Activated T-helper 9 cell treated with anti-CD3 and anti-CD28 coated beads, Interleukin-2, amount 50 U/mL, for 16 hours (primary cell): ENCODE results near the gene LRRTM3.

Experiments
- DNase-seq: peaks from one replicate; pipeline ENCODE4 v3.0.0-alpha.2; 2020; ENCODE audit warnings: low read depth

Gene LRRTM3

GRCh38 chr10:66925896-66926715 is at the start of gene LRRTM3:
LRRTM3 (plus strand) TSS chr10:66926036.
- no peak for DNase-seq

DNA sequence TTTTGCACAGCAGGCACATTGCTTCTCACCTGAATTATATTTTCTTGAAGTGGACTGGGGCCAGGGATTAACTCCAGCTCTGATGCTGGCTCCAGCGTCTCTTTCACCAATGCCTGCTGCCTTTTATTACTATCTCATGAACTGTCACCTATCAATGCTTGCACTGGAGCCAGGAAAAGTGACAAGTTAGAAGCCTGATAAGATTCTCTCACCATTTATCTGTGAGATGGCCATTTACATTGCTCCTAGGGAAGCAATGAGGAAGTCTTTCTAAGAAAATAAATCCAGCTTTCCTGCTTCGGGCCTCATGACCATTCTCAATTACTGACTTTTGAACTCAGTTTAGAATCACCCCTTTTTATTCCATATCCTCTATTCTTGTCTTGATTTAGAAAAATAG is 48.5 kb upstream of the LRRTM3 start:
- no peak for DNase-seq

GRCh38 chr10:66880292-66880691 is 45.5 kb upstream of the LRRTM3 start:
- no peak for DNase-seq

GRCh38 chr10:66880826-66881225 is 45.0 kb upstream of the LRRTM3 start:
- no peak for DNase-seq

GRCh38 chr10:66881814-66882213 is 44.0 kb upstream of the LRRTM3 start:
- no peak for DNase-seq

DNA sequence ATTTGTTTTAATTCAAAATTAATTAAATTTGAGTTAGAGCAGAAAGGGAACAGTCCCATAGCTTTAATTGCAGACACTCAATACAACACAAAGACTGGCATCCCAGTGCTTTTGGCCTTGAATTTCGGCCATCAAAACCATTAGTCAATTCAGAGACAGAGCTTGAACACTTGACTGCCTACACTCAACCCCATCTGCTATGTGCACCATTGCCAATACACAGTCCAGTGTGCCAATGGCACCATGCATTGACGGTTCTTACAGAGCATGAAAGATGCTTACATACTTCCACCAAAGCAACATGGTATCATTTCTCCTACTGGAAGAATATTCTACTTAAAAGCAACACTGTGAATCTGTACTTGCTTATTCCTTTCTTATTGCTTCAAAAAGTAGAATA is 43.6 kb upstream of the LRRTM3 start:
- DNase-seq, result no peak

GRCh38 chr10:66886848-66887247 is 39.0 kb upstream of the LRRTM3 start:
- DNase-seq, result no peak

DNA sequence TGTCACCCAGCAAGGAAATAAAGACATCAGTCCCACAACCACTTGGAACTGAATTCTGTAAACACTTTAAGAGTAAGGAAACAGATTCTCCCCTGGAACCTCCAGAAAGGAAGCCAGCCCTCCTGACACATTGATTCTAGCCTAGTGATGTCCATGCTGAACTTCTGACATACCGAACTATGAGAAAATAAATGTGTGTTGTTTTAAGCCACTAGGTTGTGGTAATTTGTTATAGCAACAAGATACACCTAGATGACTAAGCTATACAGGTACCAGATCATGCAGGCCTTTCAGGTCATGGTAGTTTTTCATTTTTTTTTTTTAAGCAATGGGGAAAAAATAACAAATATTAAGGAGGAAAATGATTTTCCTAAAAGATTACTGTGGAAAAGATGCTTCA is 37.6 kb upstream of the LRRTM3 start:
- DNase-seq, result no peak

DNA sequence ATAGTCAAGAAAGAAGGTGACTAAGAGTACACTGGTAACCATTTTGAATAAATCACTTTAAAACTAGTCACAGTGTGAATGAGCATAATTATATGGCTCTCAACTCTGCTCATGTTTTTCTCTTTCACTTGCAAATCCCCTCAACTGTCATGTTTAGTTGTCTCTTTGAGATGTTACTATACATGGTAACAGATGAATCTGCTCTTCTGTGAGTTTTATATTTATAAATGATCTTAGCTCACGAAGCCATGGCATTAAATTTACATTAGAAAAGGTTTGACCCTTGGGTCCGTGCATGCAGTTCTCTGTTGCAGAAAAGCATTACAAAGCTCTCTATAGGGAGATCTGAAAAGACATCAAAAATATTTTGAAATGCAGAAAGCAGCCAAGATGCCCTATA is 33.0 kb upstream of the LRRTM3 start:
- no peak for DNase-seq

- DNase-seq, result no peak
These were observed 15.2 kb upstream of the LRRTM3 start for GRCh38 chr10:66910671-66911070.

GRCh38 chr10:66916030-66916429 is 9.8 kb upstream of the LRRTM3 start:
- no peak for DNase-seq

DNA sequence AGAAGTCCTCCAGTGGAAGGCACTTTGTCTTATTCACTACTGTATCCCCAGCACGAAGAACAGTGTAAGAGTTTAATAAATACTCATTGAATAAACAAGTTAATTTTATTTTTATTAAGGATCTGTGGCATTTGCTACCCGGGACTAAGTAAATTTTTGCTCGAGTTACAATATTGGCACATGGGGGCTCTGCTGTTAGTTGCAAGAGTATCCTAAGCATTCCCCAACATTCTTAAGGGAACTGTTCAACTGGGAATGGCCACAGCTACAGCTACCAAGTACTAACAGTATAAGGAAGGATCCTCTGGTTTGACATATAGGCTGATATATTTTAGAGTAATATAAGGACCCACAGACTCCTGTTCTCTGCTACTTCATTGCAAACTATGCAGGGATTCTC is 8.7 kb upstream of the LRRTM3 start:
- DNase-seq, result no peak

GRCh38 chr10:66919248-66919647 is 6.6 kb upstream of the LRRTM3 start:
- DNase-seq, result no peak

DNA sequence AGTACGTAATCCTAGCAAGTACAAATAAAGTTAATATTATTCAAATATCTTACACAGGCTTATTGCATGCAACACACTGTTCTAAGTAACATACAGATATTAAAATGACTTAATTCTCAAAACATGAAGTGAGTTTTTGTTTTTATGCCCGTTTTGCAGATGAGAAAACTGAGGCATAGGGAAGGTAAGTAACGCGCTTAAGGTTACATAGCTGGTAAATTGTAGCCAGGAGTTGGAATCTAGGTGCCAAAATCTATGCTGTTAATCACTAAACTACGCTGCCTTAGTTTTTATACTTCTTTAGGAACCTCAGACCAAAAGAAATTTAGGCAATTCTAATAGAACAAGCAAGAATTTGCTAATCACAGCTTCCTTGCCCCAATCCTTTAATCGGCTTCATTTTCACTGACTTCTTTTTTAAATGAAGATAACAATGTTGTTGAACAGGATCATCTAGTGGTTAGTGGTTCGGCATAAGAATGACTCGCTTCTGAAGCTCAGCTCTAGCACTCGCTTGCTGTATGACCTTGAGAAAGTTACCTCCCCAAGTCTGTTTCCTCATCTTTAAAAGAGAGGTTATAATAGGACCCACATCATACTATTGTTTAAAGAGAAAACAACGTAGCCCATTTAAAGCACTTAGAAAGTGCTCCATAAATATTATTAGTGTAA is 1.0 kb upstream of the LRRTM3 start:
- no peak for DNase-seq

- DNase-seq, result no peak
These were observed 463 bp upstream of the LRRTM3 start for GRCh38 chr10:66925373-66925772.

DNA sequence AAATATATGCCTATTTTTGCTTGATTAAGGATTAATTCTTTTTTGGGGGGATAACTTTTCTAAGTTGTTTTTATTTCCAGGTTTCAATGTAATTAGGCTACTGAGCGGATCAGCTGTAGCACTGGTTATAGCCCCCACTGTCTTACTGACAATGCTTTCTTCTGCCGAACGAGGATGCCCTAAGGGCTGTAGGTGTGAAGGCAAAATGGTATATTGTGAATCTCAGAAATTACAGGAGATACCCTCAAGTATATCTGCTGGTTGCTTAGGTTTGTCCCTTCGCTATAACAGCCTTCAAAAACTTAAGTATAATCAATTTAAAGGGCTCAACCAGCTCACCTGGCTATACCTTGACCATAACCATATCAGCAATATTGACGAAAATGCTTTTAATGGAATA is 1.0 kb downstream of the LRRTM3 start:
- no peak for DNase-seq

GRCh38 chr10:66927251-66927935 is 1.6 kb downstream of the LRRTM3 start:
- DNase-seq, result no peak

GRCh38 chr10:66927971-66928770 is 2.3 kb downstream of the LRRTM3 start:
- DNase-seq, result no peak

GRCh38 chr10:66928776-66929175 is 2.9 kb downstream of the LRRTM3 start:
- DNase-seq, result no peak

DNA sequence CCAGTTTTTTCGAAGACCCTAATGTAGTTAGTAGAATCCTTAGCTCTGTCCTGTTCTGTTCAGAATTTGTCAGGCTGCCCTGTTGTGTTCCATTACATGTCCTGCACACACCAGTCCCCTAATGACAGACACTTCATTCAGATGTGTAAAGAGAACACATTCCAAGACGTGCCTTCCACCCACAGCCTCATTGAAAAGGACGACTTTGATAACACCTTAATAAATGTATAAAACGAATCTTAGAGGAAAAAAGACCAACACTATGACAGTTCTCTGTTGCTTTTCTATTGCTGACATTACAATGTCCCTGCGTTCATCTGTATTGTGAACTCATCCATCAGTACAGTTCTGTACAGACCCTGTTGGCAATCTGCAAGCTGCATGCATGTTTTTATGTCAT is 3.5 kb downstream of the LRRTM3 start:
- no peak for DNase-seq

- no peak for DNase-seq
These were observed 5.6 kb downstream of the LRRTM3 start for GRCh38 chr10:66931340-66931948.

- DNase-seq, result no peak
These were observed 6.1 kb downstream of the LRRTM3 start for GRCh38 chr10:66931949-66932343.
